ENCODE data around the gene TMEM95.
A peak's percentile ranks its signal among the peaks of the same experiment; 100 is the strongest.
"Not testable (repeated sequence)": the region's sequence is repeated elsewhere in the genome, so short reads cannot be mapped to it uniquely, and the experiment has no call there.

Gene TMEM95

GRCh38 chr17:7337600-7337999 lies 17.4 kb upstream of the TMEM95 start:
- DNase-seq; intact Hi-C loops (cut with DNase I): not testable (repeated sequence)

- intact Hi-C loops (cut with DNase I) = no loop called here
- DNase-seq = no peak
Measured at GRCh38 chr17:7340179-7340578, 14.8 kb upstream of the TMEM95 start.

- DNase-seq = no peak
- intact Hi-C loops (cut with DNase I) = no loop called here
Measured at GRCh38 chr17:7341842-7342241, 13.1 kb upstream of the TMEM95 start.

GRCh38 chr17:7343250-7343649 lies 11.7 kb upstream of the TMEM95 start:
- DNase-seq = no peak
- intact Hi-C loops (cut with DNase I) = no loop called here

GRCh38 chr17:7346761-7347614 lies 8.0 kb upstream of the TMEM95 start:
- DNase-seq = peak in 1 of 42 donors; percentile 4
- intact Hi-C loops (cut with DNase I) = no loop called here

GRCh38 chr17:7347630-7348477 lies 7.1 kb upstream of the TMEM95 start:
- intact Hi-C loops (cut with DNase I) = no loop called here
- no peak for DNase-seq

GRCh38 chr17:7348478-7349242 lies 6.3 kb upstream of the TMEM95 start:
- intact Hi-C loops (cut with DNase I) = no loop called here
- DNase-seq = no peak

- DNase-seq = peak; percentile 75 to 95 (median 87)
- intact Hi-C loops (cut with DNase I) = loop anchor here (5.0 to 10.0 kb wide), 4 partner anchors 40 to 223 kb away; partner anchors contain the start of genes CD68, FGF11, PLSCR3 and TMEM102
Measured at GRCh38 chr17:7351665-7352502, 3.1 kb upstream of the TMEM95 start, which contains the start of gene KCTD11. Gene KCTD11 (plus strand): TSS chr17:7352162.

- intact Hi-C loops (cut with DNase I) = loop anchor here (5.0 to 10.0 kb wide), 4 partner anchors 40 to 222 kb away; partner anchors contain the start of genes CD68, FGF11, PLSCR3 and TMEM102
- DNase-seq = peak in 1 of 42 donors; percentile 4
Measured at GRCh38 chr17:7352503-7352889, 2.5 kb upstream of the TMEM95 start.

GRCh38 chr17:7352910-7353635 lies 1.9 kb upstream of the TMEM95 start:
- intact Hi-C loops (cut with DNase I) = loop anchor here (5.0 to 10.0 kb wide), 4 partner anchors 39 to 222 kb away; partner anchors contain the start of genes CD68, FGF11, PLSCR3 and TMEM102
- peak in 1 of 42 donors; percentile 3 for DNase-seq

GRCh38 chr17:7354262-7354843 lies 603 bp upstream of the TMEM95 start:
- intact Hi-C loops (cut with DNase I) = loop anchor here (5.0 to 10.0 kb wide), 4 partner anchors 38 to 220 kb away; partner anchors contain the start of genes CD68, FGF11, PLSCR3 and TMEM102
- peak in 5 of 42 donors; percentile 3 to 37 (median 30) for DNase-seq

- no peak for DNase-seq
- intact Hi-C loops (cut with DNase I) = loop anchor here (10.0 kb wide), 2 partner anchors 79 to 219 kb away; partner anchors contain the start of genes CD68, FGF11 and TMEM102
Measured at GRCh38 chr17:7355573-7355972, 617 bp downstream of the TMEM95 start.

- peak; percentile 61 to 91 (median 80) for DNase-seq
- intact Hi-C loops (cut with DNase I) = loop anchor here (10.0 kb wide), 2 partner anchors 79 to 219 kb away; partner anchors contain the start of genes CD68, FGF11 and TMEM102
Measured at GRCh38 chr17:7356072-7356549, 1.2 kb downstream of the TMEM95 start.

- DNase-seq = peak in 34 of 42 donors; percentile 22 to 81 (median 57)
- intact Hi-C loops (cut with DNase I) = loop anchor here (10.0 kb wide), 2 partner anchors 78 to 218 kb away; partner anchors contain the start of genes CD68, FGF11 and TMEM102
Measured at GRCh38 chr17:7356756-7357155, 1.8 kb downstream of the TMEM95 start.

GRCh38 chr17:7357381-7357780 lies 2.4 kb downstream of the TMEM95 start:
- DNase-seq = no peak
- intact Hi-C loops (cut with DNase I) = loop anchor here (10.0 kb wide), 2 partner anchors 77 to 217 kb away; partner anchors contain the start of genes CD68, FGF11 and TMEM102

- intact Hi-C loops (cut with DNase I) = no loop called here
- no peak for DNase-seq
Measured at GRCh38 chr17:7361906-7362305, 7.0 kb downstream of the TMEM95 start.

All from head of caudate nucleus (tissue), 42 donors.